HL-60 (cell line): ENCODE results near the gene EFCAB6.

ENCODE experiments used
- GABPA ChIP-seq: IDR thresholded peaks from 2 replicates; pipeline ENCODE4 v1.6.1; 2012; ENCODE audit warnings: low read depth
- POLR2AphosphoS5 ChIP-seq: IDR thresholded peaks from 2 replicates; pipeline ENCODE4 v1.6.1; 2012; ENCODE audit warnings: low read depth
- REST ChIP-seq: IDR thresholded peaks from 2 replicates; pipeline ENCODE4 v1.6.1; 2012; ENCODE audit warnings: low read depth; ENCODE audit not compliant: insufficient replicate concordance
- SPI1 ChIP-seq: IDR thresholded peaks from 2 replicates; pipeline ENCODE4 v1.6.1; 2012; ENCODE audit warnings: low read depth, mild to moderate bottlenecking, borderline replicate concordance
- TF ChIP-seq, protein P1 (sequence below): IDR thresholded peaks from one replicate; pipeline ENCODE4 v1.5.1; 2011; ENCODE audit warnings: low read length, control low read depth, inconsistent platforms; ENCODE audit not compliant: insufficient read depth

DNA sequence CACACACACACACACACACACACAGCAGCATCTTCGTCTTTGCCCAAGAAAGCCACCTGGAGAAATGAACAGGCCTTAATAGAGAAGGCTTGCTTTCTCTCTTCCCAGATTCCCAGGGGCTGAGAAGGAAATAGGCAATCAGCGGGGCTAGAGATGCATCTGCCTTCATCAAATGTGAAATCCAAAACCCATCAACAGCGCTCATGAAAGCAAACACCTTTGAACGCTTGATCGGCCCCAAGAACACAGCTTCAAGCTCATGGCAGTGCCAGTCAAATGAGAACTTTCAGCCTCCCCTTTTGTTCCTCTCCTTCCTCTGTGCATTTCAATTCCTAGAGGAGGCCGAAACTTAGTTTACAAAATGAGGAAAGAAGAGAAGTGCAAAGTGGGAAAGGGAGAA lies 122.7 kb downstream of the EFCAB6 start:
- TF ChIP-seq POLR2AphosphoS5 (no peak), REST (no peak), GABPA (no peak), SPI1 (no peak)
- TF ChIP-seq, protein P1, sequence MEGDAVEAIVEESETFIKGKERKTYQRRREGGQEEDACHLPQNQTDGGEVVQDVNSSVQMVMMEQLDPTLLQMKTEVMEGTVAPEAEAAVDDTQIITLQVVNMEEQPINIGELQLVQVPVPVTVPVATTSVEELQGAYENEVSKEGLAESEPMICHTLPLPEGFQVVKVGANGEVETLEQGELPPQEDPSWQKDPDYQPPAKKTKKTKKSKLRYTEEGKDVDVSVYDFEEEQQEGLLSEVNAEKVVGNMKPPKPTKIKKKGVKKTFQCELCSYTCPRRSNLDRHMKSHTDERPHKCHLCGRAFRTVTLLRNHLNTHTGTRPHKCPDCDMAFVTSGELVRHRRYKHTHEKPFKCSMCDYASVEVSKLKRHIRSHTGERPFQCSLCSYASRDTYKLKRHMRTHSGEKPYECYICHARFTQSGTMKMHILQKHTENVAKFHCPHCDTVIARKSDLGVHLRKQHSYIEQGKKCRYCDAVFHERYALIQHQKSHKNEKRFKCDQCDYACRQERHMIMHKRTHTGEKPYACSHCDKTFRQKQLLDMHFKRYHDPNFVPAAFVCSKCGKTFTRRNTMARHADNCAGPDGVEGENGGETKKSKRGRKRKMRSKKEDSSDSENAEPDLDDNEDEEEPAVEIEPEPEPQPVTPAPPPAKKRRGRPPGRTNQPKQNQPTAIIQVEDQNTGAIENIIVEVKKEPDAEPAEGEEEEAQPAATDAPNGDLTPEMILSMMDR: no peak
